GM12873 (cell line): ENCODE measurements around the gene GSTT2.

ENCODE experiments used
- TF ChIP-seq, protein P1 (sequence below): IDR thresholded peaks from 2 replicates; pipeline ENCODE4 v1.5.1; 2012; ENCODE audit warnings: low read depth, mild to moderate bottlenecking, moderate library complexity, low read length, control low read depth; ENCODE audit not compliant: insufficient read depth; ENCODE audit errors: missing control alignments

GSTT2 gene

DNA sequence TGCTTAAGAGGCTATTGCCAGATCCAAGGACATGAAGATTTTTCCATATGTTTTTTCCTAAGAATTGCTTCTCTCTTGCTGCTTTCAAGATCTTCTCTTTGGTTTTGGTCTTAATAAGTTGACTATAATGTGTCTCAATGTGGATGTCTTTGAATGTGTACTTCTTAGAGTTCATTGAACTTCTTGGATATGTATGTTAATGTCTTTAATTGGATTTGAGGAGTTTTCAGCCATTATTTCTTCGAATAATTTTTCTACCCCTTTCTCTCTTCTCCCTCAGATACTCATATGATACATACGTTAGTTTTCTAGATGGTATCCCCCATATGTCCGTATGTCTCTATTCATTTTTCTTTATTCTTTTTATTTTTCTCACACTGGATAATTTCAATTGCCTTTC is 44.4 kb downstream of the GSTT2 start:
- TF ChIP-seq, protein P1, sequence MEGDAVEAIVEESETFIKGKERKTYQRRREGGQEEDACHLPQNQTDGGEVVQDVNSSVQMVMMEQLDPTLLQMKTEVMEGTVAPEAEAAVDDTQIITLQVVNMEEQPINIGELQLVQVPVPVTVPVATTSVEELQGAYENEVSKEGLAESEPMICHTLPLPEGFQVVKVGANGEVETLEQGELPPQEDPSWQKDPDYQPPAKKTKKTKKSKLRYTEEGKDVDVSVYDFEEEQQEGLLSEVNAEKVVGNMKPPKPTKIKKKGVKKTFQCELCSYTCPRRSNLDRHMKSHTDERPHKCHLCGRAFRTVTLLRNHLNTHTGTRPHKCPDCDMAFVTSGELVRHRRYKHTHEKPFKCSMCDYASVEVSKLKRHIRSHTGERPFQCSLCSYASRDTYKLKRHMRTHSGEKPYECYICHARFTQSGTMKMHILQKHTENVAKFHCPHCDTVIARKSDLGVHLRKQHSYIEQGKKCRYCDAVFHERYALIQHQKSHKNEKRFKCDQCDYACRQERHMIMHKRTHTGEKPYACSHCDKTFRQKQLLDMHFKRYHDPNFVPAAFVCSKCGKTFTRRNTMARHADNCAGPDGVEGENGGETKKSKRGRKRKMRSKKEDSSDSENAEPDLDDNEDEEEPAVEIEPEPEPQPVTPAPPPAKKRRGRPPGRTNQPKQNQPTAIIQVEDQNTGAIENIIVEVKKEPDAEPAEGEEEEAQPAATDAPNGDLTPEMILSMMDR = no peak

DNA sequence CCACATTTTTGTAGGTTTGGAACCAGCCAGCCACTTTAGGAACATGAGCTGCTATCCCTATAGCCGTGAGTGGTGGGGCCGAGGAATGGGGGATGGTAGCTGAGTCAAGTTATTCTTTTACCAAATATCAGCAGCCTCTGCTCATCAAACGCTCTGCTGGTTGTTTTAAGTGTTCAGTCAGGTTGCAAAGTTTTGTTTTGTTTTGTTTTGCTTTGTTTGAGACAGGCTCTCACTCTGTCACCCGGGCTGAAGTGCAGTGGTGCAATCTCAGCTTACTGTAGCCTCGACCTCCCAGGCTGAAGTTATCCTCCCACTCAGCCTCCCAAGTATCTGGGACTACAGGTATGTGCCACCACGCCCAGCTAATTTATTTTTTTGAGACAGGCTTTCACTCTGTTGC is 45.5 kb downstream of the GSTT2 start:
- TF ChIP-seq, protein P1 = no peak

DNA sequence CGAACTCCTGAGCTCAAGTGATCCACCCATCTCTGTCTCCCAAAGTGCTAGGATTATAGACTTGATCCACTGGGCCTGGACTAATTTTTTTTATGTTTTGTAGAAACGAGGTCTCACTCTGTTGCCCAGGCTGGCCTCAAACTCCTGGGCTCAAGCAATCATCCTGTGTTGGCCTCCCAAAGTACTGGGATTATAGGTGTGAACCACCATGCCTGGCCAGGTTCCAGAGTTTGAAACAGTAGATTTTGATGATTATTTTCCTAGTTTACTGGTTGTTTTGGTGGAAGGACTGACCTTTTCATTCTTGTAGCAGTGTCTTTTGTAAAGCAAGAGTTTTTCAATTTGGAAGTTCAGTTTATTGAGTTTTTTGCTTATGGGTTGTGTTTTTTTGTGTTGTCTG is 46.1 kb downstream of the GSTT2 start:
- TF ChIP-seq, protein P1 = no peak

DNA sequence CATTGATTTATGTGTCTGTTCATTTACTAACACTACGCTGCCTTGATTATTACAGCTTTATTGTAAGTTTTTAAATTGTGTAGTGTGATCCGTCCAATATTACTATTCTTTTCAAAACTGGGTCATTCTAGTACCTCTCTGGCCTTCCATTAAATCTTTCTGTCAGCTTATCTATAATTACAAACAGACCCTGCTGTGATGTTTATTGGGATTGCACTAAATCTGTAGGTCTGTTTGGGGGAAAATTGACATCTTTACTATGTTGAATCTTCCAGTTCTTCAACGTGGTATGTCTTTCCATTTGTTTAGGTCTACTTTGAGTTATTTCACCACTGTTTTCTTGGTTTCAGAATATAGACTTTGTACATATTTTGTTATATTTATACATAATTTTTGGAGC is 46.8 kb downstream of the GSTT2 start:
- TF ChIP-seq, protein P1 = no peak

DNA sequence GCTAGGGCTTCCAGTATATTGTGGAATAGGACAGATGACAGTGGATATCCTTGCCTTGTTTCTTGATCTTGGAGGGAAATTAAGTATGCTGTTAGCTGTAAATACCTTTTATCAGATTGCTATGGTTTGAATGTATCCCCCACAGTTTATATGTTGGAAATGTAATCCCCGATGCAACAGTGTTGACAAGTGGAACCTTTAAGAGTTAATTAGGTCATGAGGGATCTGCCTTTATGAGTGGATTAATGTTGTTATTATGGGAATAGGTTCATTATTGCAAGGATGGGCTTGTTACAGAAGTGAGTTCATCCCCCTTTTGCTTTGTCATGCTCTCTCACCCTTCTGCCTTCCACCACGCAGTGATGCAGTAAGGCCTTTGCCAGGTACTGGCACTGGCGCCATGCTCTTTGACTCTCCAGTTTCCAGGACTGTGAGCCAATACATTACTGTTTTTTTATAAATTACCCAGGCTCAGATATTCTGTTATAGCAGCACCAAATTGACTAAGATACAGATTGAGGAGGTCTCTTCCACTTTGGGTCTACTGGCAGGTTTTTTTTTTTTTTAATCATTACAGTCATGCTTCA is 47.5 kb downstream of the GSTT2 start:
- TF ChIP-seq, protein P1 = no peak

DNA sequence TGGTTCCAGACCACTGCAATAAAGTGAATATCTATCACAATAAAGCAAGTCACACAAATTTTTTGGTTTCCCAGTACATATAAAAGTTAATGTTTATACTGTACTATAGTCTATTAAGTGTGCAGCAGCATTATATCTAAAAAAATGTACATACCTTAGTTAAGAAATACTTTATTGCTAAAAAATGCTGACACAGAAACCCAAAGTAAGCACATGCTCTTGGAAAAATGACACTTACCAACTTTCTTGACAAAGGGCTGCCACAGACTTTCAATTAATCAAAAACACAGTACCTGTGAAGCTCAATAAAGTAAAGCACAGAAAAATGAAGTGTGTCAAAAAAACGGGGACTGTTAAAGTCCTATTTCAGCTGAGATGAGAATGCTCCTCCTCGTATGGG is 48.1 kb downstream of the GSTT2 start:
- TF ChIP-seq, protein P1 = no peak

DNA sequence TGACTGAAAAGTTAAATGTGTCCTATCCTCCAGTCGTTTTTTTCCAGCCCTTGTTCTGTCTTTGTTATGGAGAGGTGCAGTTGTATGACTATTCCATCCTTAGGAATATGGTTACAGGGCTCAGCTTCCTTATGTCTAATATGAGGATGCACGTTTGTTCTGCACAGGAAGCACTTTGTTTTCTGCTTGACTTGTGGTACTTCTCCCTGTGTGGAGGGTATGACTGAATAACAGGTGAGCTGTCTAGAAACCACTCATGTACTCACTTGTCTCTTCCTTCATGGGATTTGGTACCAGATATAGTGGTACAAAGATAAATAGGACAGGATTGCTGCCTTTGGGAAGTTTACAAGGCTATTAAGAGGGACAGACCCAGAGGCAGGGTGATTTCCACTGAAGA is 48.6 kb downstream of the GSTT2 start:
- TF ChIP-seq, protein P1 = no peak

DNA sequence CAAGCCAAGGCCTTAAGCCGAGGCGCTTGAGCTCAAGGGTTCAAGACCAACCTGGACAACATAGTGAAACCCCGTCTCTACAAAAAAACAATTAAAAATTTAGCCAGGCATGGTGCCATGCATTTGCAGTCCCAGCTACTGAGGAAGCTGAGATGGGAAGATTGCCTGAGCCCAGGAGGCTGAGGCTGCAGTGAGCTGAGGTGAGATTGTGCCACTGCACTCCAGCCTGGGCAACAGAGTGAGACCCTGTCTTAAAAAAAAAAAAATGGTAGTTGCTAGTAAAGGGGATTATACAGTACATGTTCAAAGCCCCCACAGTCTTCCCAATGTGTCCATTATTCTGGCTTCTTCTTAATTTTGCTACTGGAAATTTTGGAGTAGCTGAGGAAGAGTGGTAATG is 49.4 kb downstream of the GSTT2 start:
- TF ChIP-seq, protein P1 = no peak
